ENCODE data around the gene RND1.

Gene RND1

GRCh38 chr12:48899651-48900050 is 34.0 kb upstream of the RND1 start:
- DNase-seq (ENCODE audit: low read depth) = no peak
- no peak for TF ChIP-seq CTCF (IDR thresholded peaks at IDR 0.05; ENCODE audit: low read length, missing control alignments)
- no peak overlapping the region for H3K4me3 ChIP-seq (replicated peaks; ENCODE audit: low read depth, low read length)

- no peak for TF ChIP-seq CTCF (IDR thresholded peaks at IDR 0.05; ENCODE audit: low read length, missing control alignments)
- DNase-seq (ENCODE audit: low read depth) = no peak
- no peak overlapping the region for H3K4me3 ChIP-seq (replicated peaks; ENCODE audit: low read depth, low read length)
These were observed 28.6 kb upstream of the RND1 start for GRCh38 chr12:48894271-48894670.

GRCh38 chr12:48890657-48891418 is 25.2 kb upstream of the RND1 start:
- peak; percentile 77 for DNase-seq (ENCODE audit: low read depth)
- peak overlapping the region; percentile 41 for H3K4me3 ChIP-seq (replicated peaks; ENCODE audit: low read depth, low read length)
- TF ChIP-seq CTCF (IDR thresholded peaks at IDR 0.05; ENCODE audit: low read length, missing control alignments) = peak; percentile 80

- no peak for DNase-seq (ENCODE audit: low read depth)
- no peak for TF ChIP-seq CTCF (IDR thresholded peaks at IDR 0.05; ENCODE audit: low read length, missing control alignments)
- H3K4me3 ChIP-seq (replicated peaks; ENCODE audit: low read depth, low read length) = no peak overlapping the region
These were observed 24.0 kb upstream of the RND1 start for GRCh38 chr12:48889679-48890078.

- DNase-seq (ENCODE audit: low read depth) = peak; percentile 63
- TF ChIP-seq CTCF (IDR thresholded peaks at IDR 0.05; ENCODE audit: low read length, missing control alignments) = no peak
- H3K4me3 ChIP-seq (replicated peaks; ENCODE audit: low read depth, low read length) = no peak overlapping the region
These were observed 17.9 kb upstream of the RND1 start for GRCh38 chr12:48883305-48884161.

- no peak for DNase-seq (ENCODE audit: low read depth)
- TF ChIP-seq CTCF (IDR thresholded peaks at IDR 0.05; ENCODE audit: low read length, missing control alignments) = no peak
- no peak overlapping the region for H3K4me3 ChIP-seq (replicated peaks; ENCODE audit: low read depth, low read length)
These were observed 17.3 kb upstream of the RND1 start for GRCh38 chr12:48882972-48883304.

Measured in fibroblast of pulmonary artery (primary cell).